Measurements from ENCODE around the gene PLOD2. TPM values are rescaled to one million over a fixed set of nuclear protein-coding genes. Genes with fewer than 3 reads are reported as not detected.

The PLOD2 gene
- total and polyA plus RNA-seq, 9 donors, result 29.6 to 65.4 (median 40.6) TPM

DNA sequence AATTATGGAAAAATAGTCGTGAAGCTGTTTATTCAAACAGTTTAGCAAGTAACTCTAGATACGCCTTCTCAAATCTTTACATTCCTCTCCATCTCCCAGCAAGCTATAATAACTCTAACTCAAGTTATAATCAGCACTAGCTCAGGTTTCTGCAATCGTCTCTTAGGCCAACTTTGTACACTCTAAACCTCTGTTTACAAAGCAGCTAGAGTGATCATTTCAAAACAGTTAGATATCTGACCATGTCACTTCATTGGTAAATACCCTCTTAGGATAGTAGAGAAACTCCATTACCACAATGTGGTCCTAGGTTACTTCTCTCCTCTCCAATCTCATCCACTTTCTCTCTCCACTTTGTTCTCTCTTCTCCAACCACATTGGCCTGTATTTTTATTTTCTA is 31.2 kb downstream of the PLOD2 start:
- no peak for DNase-seq
- WGBS, 3 donors, result 52 to 56% (median 52%) methylated on average over 3 of the region's 3 CpGs
- Histone ChIP-seq H3K36me3 (no peaks in the 10 kb centered on the region), H3K27ac (no peak overlapping the region), H3K27me3 (no peaks in the 10 kb centered on the region), H3K4me1 (ENCODE audit: insufficient read depth) (peaks cover 7% of the 10 kb centered on the region), H3K4me3 (no peak overlapping the region), H3K9me3 (no peaks in the 10 kb centered on the region)
- no peak for TF ChIP-seq POLR2A (IDR thresholded peaks at IDR 0.05)
- TF ChIP-seq, protein P1, sequence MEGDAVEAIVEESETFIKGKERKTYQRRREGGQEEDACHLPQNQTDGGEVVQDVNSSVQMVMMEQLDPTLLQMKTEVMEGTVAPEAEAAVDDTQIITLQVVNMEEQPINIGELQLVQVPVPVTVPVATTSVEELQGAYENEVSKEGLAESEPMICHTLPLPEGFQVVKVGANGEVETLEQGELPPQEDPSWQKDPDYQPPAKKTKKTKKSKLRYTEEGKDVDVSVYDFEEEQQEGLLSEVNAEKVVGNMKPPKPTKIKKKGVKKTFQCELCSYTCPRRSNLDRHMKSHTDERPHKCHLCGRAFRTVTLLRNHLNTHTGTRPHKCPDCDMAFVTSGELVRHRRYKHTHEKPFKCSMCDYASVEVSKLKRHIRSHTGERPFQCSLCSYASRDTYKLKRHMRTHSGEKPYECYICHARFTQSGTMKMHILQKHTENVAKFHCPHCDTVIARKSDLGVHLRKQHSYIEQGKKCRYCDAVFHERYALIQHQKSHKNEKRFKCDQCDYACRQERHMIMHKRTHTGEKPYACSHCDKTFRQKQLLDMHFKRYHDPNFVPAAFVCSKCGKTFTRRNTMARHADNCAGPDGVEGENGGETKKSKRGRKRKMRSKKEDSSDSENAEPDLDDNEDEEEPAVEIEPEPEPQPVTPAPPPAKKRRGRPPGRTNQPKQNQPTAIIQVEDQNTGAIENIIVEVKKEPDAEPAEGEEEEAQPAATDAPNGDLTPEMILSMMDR (IDR thresholded peaks at IDR 0.05), result no peak
- TF ChIP-seq EP300 (IDR thresholded peaks at IDR 0.05), result no peak
- intact Hi-C loops (cut with DNase I), result no loop called here

DNA sequence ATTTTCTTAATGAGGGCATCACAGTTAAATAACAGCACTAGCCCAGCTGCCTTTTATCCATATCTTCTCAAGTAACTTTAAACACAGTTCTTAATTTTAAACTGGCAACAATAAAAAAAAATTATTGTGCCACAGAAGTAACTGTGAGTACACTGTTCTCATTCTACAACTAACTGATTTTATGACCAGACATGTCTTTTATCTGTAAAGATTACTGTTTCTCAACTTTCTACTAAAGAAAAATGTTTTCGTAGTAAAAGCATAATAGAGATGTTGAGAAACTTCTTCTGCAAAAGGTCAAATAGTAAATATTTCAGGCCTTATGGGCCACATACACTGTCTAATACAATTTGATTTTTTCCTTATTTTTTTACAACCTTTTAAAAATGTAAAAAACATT is 32.0 kb downstream of the PLOD2 start:
- intact Hi-C loops (cut with DNase I), result no loop called here
- peaks cover 7% of the 10 kb centered on the region for H3K4me1 ChIP-seq (ENCODE audit: insufficient read depth)

DNA sequence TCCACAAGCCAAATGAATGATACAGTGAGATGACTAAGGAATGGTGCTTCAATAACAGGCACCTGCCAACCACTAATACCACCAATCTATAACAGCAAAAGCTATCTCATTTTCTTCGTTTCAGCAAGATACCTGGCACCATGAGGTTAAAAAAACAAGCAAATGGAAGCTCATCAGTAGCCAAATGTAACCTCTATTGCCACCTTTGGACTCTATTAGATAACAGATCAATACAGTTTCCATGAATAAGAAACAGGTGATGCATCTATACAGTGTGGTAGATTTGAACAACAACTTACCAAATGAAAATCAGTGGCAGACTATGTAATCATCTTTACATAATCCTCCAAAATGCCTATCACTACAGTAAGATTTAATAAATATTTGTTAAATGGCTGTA is 32.8 kb downstream of the PLOD2 start:
- no peak for DNase-seq
- intact Hi-C loops (cut with DNase I), result no loop called here
- Histone ChIP-seq H3K9me3 (no peaks in the 10 kb centered on the region), H3K27me3 (no peaks in the 10 kb centered on the region), H3K4me1 (ENCODE audit: insufficient read depth) (peaks cover 6% of the 10 kb centered on the region), H3K4me3 (no peak overlapping the region), H3K36me3 (no peaks in the 10 kb centered on the region), H3K27ac (no peak overlapping the region)
- 63 to 80% (median 71%) methylated on average over 1 of the region's 1 CpG for WGBS, 3 donors
- TF ChIP-seq POLR2A (IDR thresholded peaks at IDR 0.05), result no peak
- TF ChIP-seq, protein P1 (IDR thresholded peaks at IDR 0.05), result no peak
- TF ChIP-seq EP300 (IDR thresholded peaks at IDR 0.05), result no peak

More for the DNA sequence above, 32.0 kb downstream of the PLOD2 start:
- Histone ChIP-seq H3K4me3 (no peak overlapping the region), H3K9me3 (no peaks in the 10 kb centered on the region), H3K27ac (peak overlapping the region in 1 of 2 donors; percentile 13), H3K36me3 (no peaks in the 10 kb centered on the region), H3K27me3 (no peaks in the 10 kb centered on the region)
- TF ChIP-seq EP300 (IDR thresholded peaks at IDR 0.05) (no peak), POLR2A (IDR thresholded peaks at IDR 0.05) (no peak)
- TF ChIP-seq, protein P1 (IDR thresholded peaks at IDR 0.05), result no peak
- WGBS, 3 donors, result 17 to 22% (median 21%) methylated on average over 1 of the region's 1 CpG
- no peak for DNase-seq

DNA sequence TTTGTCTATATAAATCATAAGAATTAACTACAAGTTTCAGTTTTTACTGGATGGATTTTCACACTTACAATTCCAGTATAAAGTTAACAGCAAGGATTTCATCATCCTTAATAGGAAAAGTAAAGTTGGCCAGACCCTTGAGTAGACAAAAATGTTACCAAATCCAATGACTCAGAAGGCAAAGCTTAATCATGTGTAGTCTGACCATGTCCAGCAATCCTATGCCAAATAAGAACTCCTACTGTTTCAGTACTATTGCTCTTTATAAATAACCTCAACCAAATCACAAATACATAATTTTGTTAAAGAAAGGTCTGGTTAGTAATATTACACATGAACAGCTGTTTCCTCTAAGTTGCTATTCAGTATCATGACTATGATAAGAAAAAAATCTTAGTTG is 35.0 kb downstream of the PLOD2 start:
- intact Hi-C loops (cut with DNase I), result no loop called here
- H3K27me3 ChIP-seq, result no peaks in the 10 kb centered on the region
- no peak for DNase-seq
- no peaks in the 10 kb centered on the region for H3K36me3 ChIP-seq
- TF ChIP-seq EP300 (IDR thresholded peaks at IDR 0.05) (no peak), POLR2A (IDR thresholded peaks at IDR 0.05) (no peak)
- TF ChIP-seq, protein P1 (IDR thresholded peaks at IDR 0.05), result no peak
- H3K4me1 ChIP-seq (ENCODE audit: insufficient read depth), result peaks cover 2% of the 10 kb centered on the region
- no peak overlapping the region for H3K4me3 ChIP-seq
- peak overlapping the region in 1 of 2 donors; percentile 40 for H3K27ac ChIP-seq
- no peaks in the 10 kb centered on the region for H3K9me3 ChIP-seq
